ENCODE measurements around the gene ASTN1. TPM values are rescaled to one million over a fixed set of nuclear protein-coding genes. Genes with fewer than 3 reads are reported as not detected.

ASTN1 gene
- total and polyA plus RNA-seq, 9 donors = 1.1 to 14.8 (median 2.7) TPM

DNA sequence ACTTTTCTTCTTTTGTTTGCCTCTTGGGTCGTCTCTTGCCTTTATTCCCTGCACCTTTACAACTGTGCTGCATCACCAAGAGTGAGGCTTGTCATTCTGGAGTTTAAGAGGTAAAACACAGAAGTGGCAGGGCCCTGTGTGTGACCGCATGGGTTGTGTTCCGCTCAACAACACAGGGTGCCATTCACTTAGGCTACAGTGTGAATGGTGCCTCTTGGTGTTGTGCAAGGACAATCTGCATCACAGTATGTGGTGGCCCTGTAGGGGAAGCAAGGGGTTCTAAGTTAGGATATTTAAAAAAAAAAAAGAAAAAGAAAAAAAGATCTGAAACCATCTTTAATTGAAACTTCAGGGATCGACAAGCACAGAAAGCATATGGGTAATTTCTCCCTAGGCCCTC, 44.4 kb upstream of the ASTN1 start:
- Histone ChIP-seq H3K36me3 (no peaks in the 10 kb centered on the region), H3K9me3 (no peaks in the 10 kb centered on the region), H3K4me3 (no peak overlapping the region), H3K27ac (no peak overlapping the region), H3K4me1 (ENCODE audit: insufficient read depth) (peaks cover 5% of the 10 kb centered on the region), H3K27me3 (no peaks in the 10 kb centered on the region)
- TF ChIP-seq, protein P1, sequence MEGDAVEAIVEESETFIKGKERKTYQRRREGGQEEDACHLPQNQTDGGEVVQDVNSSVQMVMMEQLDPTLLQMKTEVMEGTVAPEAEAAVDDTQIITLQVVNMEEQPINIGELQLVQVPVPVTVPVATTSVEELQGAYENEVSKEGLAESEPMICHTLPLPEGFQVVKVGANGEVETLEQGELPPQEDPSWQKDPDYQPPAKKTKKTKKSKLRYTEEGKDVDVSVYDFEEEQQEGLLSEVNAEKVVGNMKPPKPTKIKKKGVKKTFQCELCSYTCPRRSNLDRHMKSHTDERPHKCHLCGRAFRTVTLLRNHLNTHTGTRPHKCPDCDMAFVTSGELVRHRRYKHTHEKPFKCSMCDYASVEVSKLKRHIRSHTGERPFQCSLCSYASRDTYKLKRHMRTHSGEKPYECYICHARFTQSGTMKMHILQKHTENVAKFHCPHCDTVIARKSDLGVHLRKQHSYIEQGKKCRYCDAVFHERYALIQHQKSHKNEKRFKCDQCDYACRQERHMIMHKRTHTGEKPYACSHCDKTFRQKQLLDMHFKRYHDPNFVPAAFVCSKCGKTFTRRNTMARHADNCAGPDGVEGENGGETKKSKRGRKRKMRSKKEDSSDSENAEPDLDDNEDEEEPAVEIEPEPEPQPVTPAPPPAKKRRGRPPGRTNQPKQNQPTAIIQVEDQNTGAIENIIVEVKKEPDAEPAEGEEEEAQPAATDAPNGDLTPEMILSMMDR (IDR thresholded peaks at IDR 0.05) = no peak
- TF ChIP-seq POLR2A (IDR thresholded peaks at IDR 0.05) = no peak
- no peak for TF ChIP-seq EP300 (IDR thresholded peaks at IDR 0.05)
- DNase-seq = no peak
- 66 to 77% (median 70%) methylated on average over 4 of the region's 4 CpGs for WGBS, 3 donors
- intact Hi-C loops (cut with DNase I) = no loop called here

DNA sequence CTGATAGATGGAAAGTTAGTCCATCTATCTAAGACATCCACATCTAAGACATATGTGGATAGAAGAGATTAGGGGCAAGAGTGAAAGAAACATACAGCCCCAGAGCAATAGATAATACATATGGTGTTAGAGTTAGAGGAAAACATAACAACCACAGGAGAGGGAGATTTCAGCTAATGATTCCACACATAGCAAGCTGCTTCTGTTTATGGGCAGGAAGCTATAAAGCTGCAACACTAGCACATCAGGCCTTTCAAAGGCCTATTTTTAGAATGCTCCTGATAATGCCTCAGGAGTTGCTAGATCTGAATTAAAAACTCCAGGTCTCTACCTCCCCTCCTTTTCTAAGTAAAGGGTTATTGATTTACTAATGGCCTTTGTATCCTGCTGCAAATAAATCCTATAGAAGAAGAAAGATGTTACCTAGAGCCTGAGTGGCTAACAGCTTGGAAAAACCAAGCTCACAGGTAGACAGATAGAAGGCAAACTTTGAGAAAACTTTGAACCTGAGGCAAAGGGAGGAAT, 42.4 kb upstream of the ASTN1 start:
- no peak for TF ChIP-seq EP300 (IDR thresholded peaks at IDR 0.05)
- no peak for TF ChIP-seq POLR2A (IDR thresholded peaks at IDR 0.05)
- TF ChIP-seq, protein P1 (IDR thresholded peaks at IDR 0.05) = no peak
- Histone ChIP-seq H3K9me3 (no peaks in the 10 kb centered on the region), H3K27me3 (no peaks in the 10 kb centered on the region), H3K36me3 (no peaks in the 10 kb centered on the region), H3K4me1 (ENCODE audit: insufficient read depth) (peaks cover 5% of the 10 kb centered on the region), H3K4me3 (no peak overlapping the region), H3K27ac (no peak overlapping the region)
- intact Hi-C loops (cut with DNase I) = no loop called here
- no peak for DNase-seq

DNA sequence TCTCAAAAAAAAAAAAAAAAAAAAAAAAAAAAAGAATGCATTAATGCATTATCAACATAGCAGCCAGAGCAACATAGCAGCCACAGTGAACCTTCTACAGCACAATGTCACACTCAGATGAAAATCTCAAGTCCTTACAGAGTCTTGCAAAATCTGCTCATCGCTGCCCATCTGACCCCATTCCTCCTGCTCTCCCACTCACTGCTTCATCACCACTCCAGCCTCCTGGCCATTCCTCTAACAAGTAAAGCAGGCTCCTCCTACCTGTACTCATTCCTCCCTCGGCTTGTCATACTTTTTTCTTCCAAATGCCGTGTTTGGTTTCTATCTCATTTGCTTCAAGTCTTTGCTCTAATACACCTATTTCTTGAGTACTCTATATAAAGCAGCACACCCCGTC, 35.8 kb upstream of the ASTN1 start:
- Histone ChIP-seq H3K27me3 (no peaks in the 10 kb centered on the region), H3K9me3 (no peaks in the 10 kb centered on the region), H3K4me1 (ENCODE audit: insufficient read depth) (no peaks in the 10 kb centered on the region), H3K4me3 (no peak overlapping the region), H3K27ac (no peak overlapping the region), H3K36me3 (no peaks in the 10 kb centered on the region)
- intact Hi-C loops (cut with DNase I) = no loop called here
- 62 to 70% (median 66%) methylated on average over 4 of the region's 4 CpGs for WGBS, 3 donors
- TF ChIP-seq POLR2A (IDR thresholded peaks at IDR 0.05) = no peak
- no peak for TF ChIP-seq EP300 (IDR thresholded peaks at IDR 0.05)
- TF ChIP-seq, protein P1 (IDR thresholded peaks at IDR 0.05) = no peak
- DNase-seq = no peak

DNA sequence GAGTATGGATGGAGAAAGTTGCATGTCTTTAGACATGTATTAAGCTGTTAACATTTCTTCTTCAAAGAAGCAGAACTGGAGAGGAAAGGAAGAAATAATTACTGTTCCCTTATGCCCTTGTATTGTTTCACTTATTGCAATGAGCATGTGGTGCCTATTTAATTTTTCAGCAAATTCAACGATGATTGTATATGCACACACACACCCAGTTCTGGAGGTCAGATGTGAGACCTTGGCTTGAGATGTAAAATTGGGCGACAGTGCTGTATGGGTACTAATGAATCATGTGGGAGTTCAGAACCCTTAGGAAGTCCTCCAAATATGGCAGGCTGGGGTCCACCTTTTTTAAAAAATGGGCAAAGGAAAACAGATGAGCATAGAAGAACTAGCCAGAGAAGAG, 33.7 kb upstream of the ASTN1 start:
- whole genome bisulfite sequencing, 3 donors = 75 to 88% (median 78%) methylated on average over 2 of the region's 2 CpGs
- Histone ChIP-seq H3K36me3 (no peaks in the 10 kb centered on the region), H3K4me3 (no peak overlapping the region), H3K27ac (no peak overlapping the region), H3K4me1 (ENCODE audit: insufficient read depth) (no peaks in the 10 kb centered on the region), H3K9me3 (no peaks in the 10 kb centered on the region), H3K27me3 (no peaks in the 10 kb centered on the region)
- TF ChIP-seq, protein P1 (IDR thresholded peaks at IDR 0.05) = no peak
- no peak for TF ChIP-seq POLR2A (IDR thresholded peaks at IDR 0.05)
- TF ChIP-seq EP300 (IDR thresholded peaks at IDR 0.05) = no peak
- intact Hi-C loops (cut with DNase I) = no loop called here
- no peak for DNase-seq
